SK-N-SH treated with all-trans-retinoic acid at 6 μM for 48 hours (cell line): ENCODE data around the gene ZNF716.

Source experiments
- ATAC-seq: fragments of 200-7000 bp; cut with Tn5 transposase; 3 replicates; pipeline ENCODE4 v1.9.1; 2020; ENCODE audit warnings: mild to moderate bottlenecking, moderate library complexity
- ARNTL ChIP-seq: fragments of 450-650 bp; formaldehyde crosslinking; IDR thresholded peaks from 2 replicates; pipeline ENCODE4 v1.5.0; 2020; ENCODE audit warnings: low read depth, mild to moderate bottlenecking, moderate library complexity, borderline replicate concordance
- BACH2 ChIP-seq: fragments of 250-450 bp; sonication (Bioruptor Pico); IDR thresholded peaks from 2 replicates; pipeline ENCODE4 v1.9.0; 2021; ENCODE audit warnings: mild to moderate bottlenecking, borderline replicate concordance
- CREB5 ChIP-seq: fragments of 250-450 bp; sonication (Bioruptor Pico); IDR thresholded peaks from 2 replicates; pipeline ENCODE4 v1.5.1; 2020; ENCODE audit warnings: low read depth, mild to moderate bottlenecking, moderate library complexity
- CSDC2 ChIP-seq: fragments of 250-450 bp; sonication (Bioruptor Pico); IDR thresholded peaks from 2 replicates; pipeline ENCODE4 v1.5.0; 2020; ENCODE audit warnings: mild to moderate bottlenecking, moderate library complexity
- CSRNP3 ChIP-seq: fragments of 250-450 bp; sonication (Bioruptor Pico); IDR thresholded peaks from 2 replicates; pipeline ENCODE4 v1.5.1; 2021; ENCODE audit warnings: mild to moderate bottlenecking, moderate library complexity
- ESRRG ChIP-seq: fragments of 250-450 bp; sonication (Bioruptor Pico); IDR thresholded peaks from 2 replicates; pipeline ENCODE4 v1.6.1; 2021; ENCODE audit warnings: mild to moderate bottlenecking
- GLIS3 ChIP-seq: fragments of 250-450 bp; sonication (Bioruptor Pico); IDR thresholded peaks from 2 replicates; pipeline ENCODE4 v1.5.0; 2020; ENCODE audit warnings: mild to moderate bottlenecking, moderate library complexity
- OSR1 ChIP-seq: fragments of 250-450 bp; sonication (Bioruptor Pico); IDR thresholded peaks from 2 replicates; pipeline ENCODE4 v1.8.0; 2022; ENCODE audit warnings: moderate library complexity, mild to moderate bottlenecking, inconsistent platforms
- PATZ1 ChIP-seq: fragments of 250-450 bp; sonication (Bioruptor Pico); IDR thresholded peaks from 2 replicates; pipeline ENCODE4 v1.8.0; 2020; ENCODE audit warnings: mild to moderate bottlenecking, moderate library complexity, borderline replicate concordance
- POU6F1 ChIP-seq: fragments of 250-450 bp; sonication (Bioruptor Pico); IDR thresholded peaks from 2 replicates; pipeline ENCODE4 v1.8.0; 2021; ENCODE audit warnings: low read depth, mild to moderate bottlenecking, moderate library complexity, borderline replicate concordance
- PPARA ChIP-seq: fragments of 250-450 bp; sonication (Bioruptor Pico); IDR thresholded peaks from 2 replicates; pipeline ENCODE4 v1.5.0; 2020; ENCODE audit warnings: mild to moderate bottlenecking, borderline replicate concordance
- RARB ChIP-seq: fragments of 250-450 bp; sonication (Bioruptor Pico); IDR thresholded peaks from 2 replicates; pipeline ENCODE4 v1.8.0; 2021; ENCODE audit warnings: mild to moderate bottlenecking, moderate library complexity
- SNAI2 ChIP-seq: fragments of 250-450 bp; sonication (Bioruptor Pico); IDR thresholded peaks from 2 replicates; pipeline ENCODE4 v1.5.0; 2020; ENCODE audit warnings: mild to moderate bottlenecking, moderate library complexity
- TCF4 ChIP-seq: fragments of 250-450 bp; sonication (Bioruptor Pico); IDR thresholded peaks from 2 replicates; pipeline ENCODE4 v1.8.0; 2021; ENCODE audit warnings: mild to moderate bottlenecking, moderate library complexity, borderline replicate concordance
- TOX ChIP-seq: fragments of 250-450 bp; sonication (Bioruptor Pico); IDR thresholded peaks from 2 replicates; pipeline ENCODE4 v1.8.0; 2021; ENCODE audit warnings: mild to moderate bottlenecking, moderate library complexity, borderline replicate concordance
- ZC3H10 ChIP-seq: fragments of 250-450 bp; sonication (Bioruptor Pico); IDR thresholded peaks from 2 replicates; pipeline ENCODE4 v1.5.1; 2021; ENCODE audit warnings: mild to moderate bottlenecking, moderate library complexity
- ZFP3 ChIP-seq: fragments of 250-450 bp; sonication (Bioruptor Pico); IDR thresholded peaks from 2 replicates; pipeline ENCODE4 v1.5.0; 2020; ENCODE audit warnings: mild to moderate bottlenecking, moderate library complexity
- ZNF565 ChIP-seq: fragments of 450-650 bp; formaldehyde crosslinking; conservative IDR thresholded peaks from 2 replicates; pipeline ENCODE4 v1.5.0; 2020; ENCODE audit warnings: low read depth, mild to moderate bottlenecking, moderate library complexity
- ZNF70 ChIP-seq: fragments of 450-650 bp; formaldehyde crosslinking; IDR thresholded peaks from 2 replicates; pipeline ENCODE4 v1.5.0; 2020; ENCODE audit warnings: mild to moderate bottlenecking, moderate library complexity
- ZNF8 ChIP-seq: fragments of 450-650 bp; formaldehyde crosslinking; IDR thresholded peaks from 2 replicates; pipeline ENCODE4 v1.5.0; 2020; ENCODE audit warnings: mild to moderate bottlenecking, moderate library complexity

ZNF716 gene

GRCh38 chr7:57403601-57404342, 46.2 kb upstream of the ZNF716 start:
- ATAC-seq, result peak; percentile 73
- TF ChIP-seq ZNF8 (CRISPR knock-in tag) (no peak), ARNTL (CRISPR knock-in tag) (no peak), PPARA (CRISPR knock-in tag) (no peak), RARB (CRISPR knock-in tag) (no peak), ZNF565 (CRISPR knock-in tag) (no peak), ESRRG (CRISPR knock-in tag) (no peak), GLIS3 (CRISPR knock-in tag) (no peak), TOX (CRISPR knock-in tag) (no peak), CSDC2 (no peak), ZNF70 (CRISPR knock-in tag) (no peak), CSRNP3 (CRISPR knock-in tag) (no peak), BACH2 (no peak), POU6F1 (no peak), OSR1 (CRISPR knock-in tag) (no peak), SNAI2 (no peak), CREB5 (no peak), PATZ1 (CRISPR knock-in tag) (no peak), ZFP3 (CRISPR knock-in tag) (no peak), ZC3H10 (CRISPR knock-in tag) (no peak), TCF4 (CRISPR knock-in tag) (no peak)

- TF ChIP-seq ZFP3 (CRISPR knock-in tag), result no peak
- no peak for TF ChIP-seq SNAI2
- TF ChIP-seq BACH2, result no peak
- TF ChIP-seq ZNF565 (CRISPR knock-in tag), result no peak
- TF ChIP-seq ZNF70 (CRISPR knock-in tag), result no peak
- TF ChIP-seq RARB (CRISPR knock-in tag), result no peak
- ATAC-seq, result peak; percentile 92
Observed at GRCh38 chr7:57404343-57404966, 45.5 kb upstream of the ZNF716 start.

GRCh38 chr7:57404967-57405421, 45.0 kb upstream of the ZNF716 start:
- peak; percentile 18; the same call in 2 of the 3 replicates for ATAC-seq
- TF ChIP-seq PPARA (CRISPR knock-in tag) (no peak), TOX (CRISPR knock-in tag) (no peak), TCF4 (CRISPR knock-in tag) (no peak)

- no peak for TF ChIP-seq OSR1 (CRISPR knock-in tag)
- TF ChIP-seq ZC3H10 (CRISPR knock-in tag), result no peak
- TF ChIP-seq PPARA (CRISPR knock-in tag), result no peak
- no peak for TF ChIP-seq PATZ1 (CRISPR knock-in tag)
- no peak for TF ChIP-seq ZNF8 (CRISPR knock-in tag)
- no peak for TF ChIP-seq CREB5
- ATAC-seq, result no peak
Observed at GRCh38 chr7:57407125-57407524, 42.9 kb upstream of the ZNF716 start.
